ENCODE measurements around the gene NEDD4L.

DNA sequence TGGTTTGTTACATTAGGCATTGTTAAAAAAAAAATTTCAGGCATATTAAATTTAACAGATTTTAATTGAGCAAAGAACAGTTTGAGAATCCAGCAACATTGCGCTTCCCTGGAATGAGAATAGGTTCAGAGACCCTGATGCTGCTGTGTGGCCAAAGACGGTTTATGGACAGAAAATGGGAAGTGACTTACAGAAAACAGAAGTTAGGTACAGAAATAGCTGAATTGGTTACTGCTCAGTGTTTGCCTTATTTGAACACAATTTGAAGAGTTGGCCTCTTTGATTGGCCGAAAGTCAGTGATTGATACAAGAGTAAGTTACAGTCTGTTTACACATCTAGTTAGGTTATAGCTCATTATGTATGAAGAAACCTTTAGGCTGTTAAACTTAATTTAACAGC, 6.0 kb upstream of the NEDD4L start:
- no peak for TF ChIP-seq EZH2 (IDR thresholded peaks at IDR 0.05; ENCODE audit: low read length)
- TF ChIP-seq, protein P1, sequence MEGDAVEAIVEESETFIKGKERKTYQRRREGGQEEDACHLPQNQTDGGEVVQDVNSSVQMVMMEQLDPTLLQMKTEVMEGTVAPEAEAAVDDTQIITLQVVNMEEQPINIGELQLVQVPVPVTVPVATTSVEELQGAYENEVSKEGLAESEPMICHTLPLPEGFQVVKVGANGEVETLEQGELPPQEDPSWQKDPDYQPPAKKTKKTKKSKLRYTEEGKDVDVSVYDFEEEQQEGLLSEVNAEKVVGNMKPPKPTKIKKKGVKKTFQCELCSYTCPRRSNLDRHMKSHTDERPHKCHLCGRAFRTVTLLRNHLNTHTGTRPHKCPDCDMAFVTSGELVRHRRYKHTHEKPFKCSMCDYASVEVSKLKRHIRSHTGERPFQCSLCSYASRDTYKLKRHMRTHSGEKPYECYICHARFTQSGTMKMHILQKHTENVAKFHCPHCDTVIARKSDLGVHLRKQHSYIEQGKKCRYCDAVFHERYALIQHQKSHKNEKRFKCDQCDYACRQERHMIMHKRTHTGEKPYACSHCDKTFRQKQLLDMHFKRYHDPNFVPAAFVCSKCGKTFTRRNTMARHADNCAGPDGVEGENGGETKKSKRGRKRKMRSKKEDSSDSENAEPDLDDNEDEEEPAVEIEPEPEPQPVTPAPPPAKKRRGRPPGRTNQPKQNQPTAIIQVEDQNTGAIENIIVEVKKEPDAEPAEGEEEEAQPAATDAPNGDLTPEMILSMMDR (optimal IDR thresholded peaks at IDR 0.05 in 1 of 3, IDR thresholded peaks at IDR 0.05 in 1 of 3, conservative IDR thresholded peaks at IDR 0.05 in 1 of 3; ENCODE audit: extremely low read depth in 1 of 3, insufficient read depth in 2 of 3, low read length in 3 of 3), result no peak

Measured in keratinocyte (primary cell).